Measurements from ENCODE around the gene MLANA.

Gene MLANA, protein sequence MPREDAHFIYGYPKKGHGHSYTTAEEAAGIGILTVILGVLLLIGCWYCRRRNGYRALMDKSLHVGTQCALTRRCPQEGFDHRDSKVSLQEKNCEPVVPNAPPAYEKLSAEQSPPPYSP

DNA sequence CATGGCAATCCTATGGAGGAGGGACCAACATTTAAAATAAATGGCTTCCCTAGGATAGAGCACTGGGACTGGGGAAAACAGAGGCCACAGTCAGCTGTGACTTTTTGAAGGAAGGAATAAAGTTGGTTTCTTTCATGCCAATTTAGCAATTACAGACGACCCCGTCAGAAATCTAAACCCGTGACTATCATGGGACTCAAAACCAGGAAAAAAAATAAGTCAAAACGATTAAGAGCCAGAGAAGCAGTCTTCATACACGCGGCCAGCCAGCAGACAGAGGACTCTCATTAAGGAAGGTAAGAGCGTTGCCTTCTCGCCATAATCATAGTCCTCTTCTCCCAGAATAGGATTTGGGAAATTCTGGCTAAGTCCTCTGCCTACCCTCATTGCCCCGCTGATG lies at the start of gene MLANA:
Gene MLANA, plus strand, starts transcription at position 249 of the 400 bp plus-strand sequence. CDS start 1,586 bp downstream, outside the sequence.
- DNase-seq (ENCODE audit: low read depth in 1 of 2, low spot score in 1 of 2), result no peak

GRCh38 chr9:5841771-5842573 lies 48.7 kb upstream of the MLANA start:
- DNase-seq (ENCODE audit: low read depth in 1 of 2, low spot score in 1 of 2), result peak; percentile 25 to 28

- no peak for DNase-seq (ENCODE audit: low read depth in 1 of 2, low spot score in 1 of 2)
These were observed 47.5 kb upstream of the MLANA start for GRCh38 chr9:5842929-5843793.

DNA sequence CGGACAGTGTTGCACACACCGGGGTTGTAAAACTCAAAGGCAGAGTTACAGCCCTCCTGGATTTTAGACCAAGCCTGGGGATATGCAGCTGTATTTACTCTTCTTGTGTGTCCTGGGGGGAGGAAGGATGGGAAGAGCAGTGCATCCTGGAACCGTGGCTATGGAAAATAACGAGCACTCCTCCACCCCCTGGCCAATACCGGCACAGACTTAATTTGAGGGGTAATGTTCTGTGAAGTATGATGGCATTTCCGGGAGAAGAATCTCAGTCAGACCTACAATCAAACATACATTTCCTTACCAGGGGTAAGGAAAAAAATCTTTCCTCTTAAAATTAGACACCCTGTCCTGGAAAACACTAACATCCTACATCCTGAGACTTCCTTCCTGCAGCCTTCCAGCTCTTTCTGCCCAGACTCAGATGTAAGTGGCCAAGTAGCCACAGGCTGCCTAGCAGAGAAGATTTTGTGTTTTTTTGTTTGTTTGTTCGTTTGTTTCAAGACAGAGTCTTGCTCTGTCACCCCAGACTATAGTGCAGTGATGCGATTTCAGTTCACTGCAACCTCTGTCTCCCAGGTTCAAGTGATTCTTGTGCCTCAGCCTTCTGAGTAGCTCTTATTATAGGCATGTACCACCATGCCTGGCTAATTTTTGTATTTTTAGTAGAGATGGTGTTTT lies 46.8 kb upstream of the MLANA start:
- no peak for DNase-seq (ENCODE audit: low read depth in 1 of 2, low spot score in 1 of 2)

DNA sequence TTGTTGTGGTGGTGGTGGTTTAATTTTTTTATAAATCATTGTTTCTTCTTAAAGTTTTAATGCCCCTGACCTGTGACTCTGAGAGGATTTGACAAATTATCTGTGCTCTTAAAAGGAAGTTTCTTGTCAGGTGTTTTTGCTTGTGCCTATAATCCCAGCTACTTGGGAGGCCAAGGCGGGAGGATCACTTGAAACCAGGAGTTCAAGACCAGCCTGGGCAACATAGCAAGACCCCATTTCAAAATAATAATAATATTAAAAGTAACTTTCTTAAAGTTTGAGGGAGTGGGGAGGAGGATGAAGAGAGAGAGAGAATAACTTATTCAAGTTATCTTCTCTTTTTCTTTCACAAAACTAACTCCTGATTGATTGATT lies 45.5 kb upstream of the MLANA start:
- DNase-seq (ENCODE audit: low read depth in 1 of 2, low spot score in 1 of 2), result no peak

GRCh38 chr9:5846096-5846495 lies 44.6 kb upstream of the MLANA start:
- DNase-seq (ENCODE audit: low read depth in 1 of 2, low spot score in 1 of 2), result no peak

DNA sequence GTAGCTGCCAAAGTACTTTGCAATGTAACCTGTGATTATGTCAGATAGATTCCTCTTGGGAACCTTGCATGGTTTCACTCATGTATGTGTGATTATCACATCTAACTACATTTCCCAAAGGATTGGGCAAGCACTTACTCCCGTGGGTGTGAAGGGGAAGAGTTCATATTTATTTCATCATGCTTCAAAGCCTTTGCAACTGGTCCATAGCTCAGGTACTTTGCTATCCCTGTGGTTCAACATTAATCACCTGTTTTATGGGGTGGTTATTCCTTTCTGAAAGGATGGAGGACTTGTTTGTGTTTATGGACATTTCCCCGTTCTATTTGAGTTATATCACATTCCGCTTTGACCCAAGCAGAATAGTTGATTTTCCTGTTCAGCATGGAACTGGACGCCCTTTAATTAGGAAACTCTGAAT lies 44.2 kb upstream of the MLANA start:
- DNase-seq (ENCODE audit: low read depth in 1 of 2, low spot score in 1 of 2), result no peak

GRCh38 chr9:5848372-5848882 lies 42.3 kb upstream of the MLANA start:
- DNase-seq (ENCODE audit: low read depth in 1 of 2, low spot score in 1 of 2), result no peak

DNA sequence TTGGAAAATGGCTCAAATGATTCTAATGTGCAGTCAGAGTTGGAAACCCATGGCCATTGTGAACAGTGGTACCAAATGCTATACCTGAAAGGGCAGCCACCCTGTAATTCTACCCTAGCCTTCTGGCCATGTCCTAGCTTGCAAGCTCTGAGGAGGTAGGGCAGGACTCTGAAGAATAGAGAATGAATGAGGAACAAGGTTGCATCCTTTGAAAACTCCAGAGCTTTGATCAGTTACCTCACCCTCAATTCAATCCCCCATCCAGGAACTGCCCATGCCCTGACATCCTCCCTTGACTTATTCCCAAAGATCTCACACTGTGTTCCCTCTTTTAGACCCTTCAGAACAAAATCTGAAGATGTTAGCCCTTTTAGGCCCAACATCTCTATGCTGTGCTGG lies 40.0 kb upstream of the MLANA start:
- no peak for DNase-seq (ENCODE audit: low read depth in 1 of 2, low spot score in 1 of 2)

GRCh38 chr9:5851445-5851844 lies 39.2 kb upstream of the MLANA start:
- no peak for DNase-seq (ENCODE audit: low read depth in 1 of 2, low spot score in 1 of 2)

GRCh38 chr9:5852987-5853386 lies 37.7 kb upstream of the MLANA start:
- DNase-seq (ENCODE audit: low read depth in 1 of 2, low spot score in 1 of 2), result no peak

- DNase-seq (ENCODE audit: low read depth in 1 of 2, low spot score in 1 of 2), result no peak
These were observed 37.1 kb upstream of the MLANA start for GRCh38 chr9:5853617-5854016.

- DNase-seq (ENCODE audit: low read depth in 1 of 2, low spot score in 1 of 2), result no peak
These were observed 36.5 kb upstream of the MLANA start for GRCh38 chr9:5854063-5854790.

DNA sequence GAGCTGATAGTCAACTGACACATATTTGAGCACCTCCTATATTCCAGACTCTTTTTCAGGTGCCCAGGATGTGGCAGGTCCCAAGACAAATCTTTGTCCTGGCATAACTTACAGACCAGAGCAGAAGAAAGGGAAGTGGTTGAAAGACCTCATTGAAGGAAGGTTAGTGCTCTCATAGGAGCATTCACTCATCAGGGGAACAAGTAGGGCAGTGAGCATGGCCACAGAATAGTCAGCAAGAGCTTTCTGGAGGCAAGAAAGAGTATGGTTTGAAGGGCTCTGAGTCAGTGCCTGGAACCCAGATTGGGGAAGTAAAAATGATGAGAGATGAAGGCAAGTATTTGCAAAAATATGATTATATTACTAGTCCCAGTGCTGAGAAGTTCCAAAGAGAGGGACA lies 32.8 kb upstream of the MLANA start:
- no peak for DNase-seq (ENCODE audit: low read depth in 1 of 2, low spot score in 1 of 2)

DNA sequence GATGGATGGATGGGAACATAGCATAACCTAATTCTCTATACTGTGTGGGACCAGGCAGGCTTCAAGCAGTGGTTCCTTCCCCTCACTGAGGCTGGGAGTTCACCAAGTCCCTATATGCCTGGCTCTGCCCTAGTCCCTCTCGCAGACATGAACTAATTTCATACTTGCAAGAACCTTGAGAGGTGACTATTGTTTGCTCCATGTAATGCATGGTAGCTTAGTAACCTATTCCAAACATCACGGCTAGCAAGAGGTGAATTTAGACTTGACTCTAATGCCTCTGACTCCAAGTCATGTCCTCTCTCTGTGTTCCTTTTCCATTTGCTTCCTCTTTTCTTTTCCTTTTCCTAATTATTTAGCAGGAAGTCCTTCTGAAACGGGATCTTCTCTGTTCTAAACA lies 31.9 kb upstream of the MLANA start:
- DNase-seq (ENCODE audit: low read depth in 1 of 2, low spot score in 1 of 2), result no peak

- no peak for DNase-seq (ENCODE audit: low read depth in 1 of 2, low spot score in 1 of 2)
These were observed 27.5 kb upstream of the MLANA start for GRCh38 chr9:5863092-5863746.

GRCh38 chr9:5864446-5864845 lies 26.2 kb upstream of the MLANA start:
- DNase-seq (ENCODE audit: low read depth in 1 of 2, low spot score in 1 of 2), result no peak

DNA sequence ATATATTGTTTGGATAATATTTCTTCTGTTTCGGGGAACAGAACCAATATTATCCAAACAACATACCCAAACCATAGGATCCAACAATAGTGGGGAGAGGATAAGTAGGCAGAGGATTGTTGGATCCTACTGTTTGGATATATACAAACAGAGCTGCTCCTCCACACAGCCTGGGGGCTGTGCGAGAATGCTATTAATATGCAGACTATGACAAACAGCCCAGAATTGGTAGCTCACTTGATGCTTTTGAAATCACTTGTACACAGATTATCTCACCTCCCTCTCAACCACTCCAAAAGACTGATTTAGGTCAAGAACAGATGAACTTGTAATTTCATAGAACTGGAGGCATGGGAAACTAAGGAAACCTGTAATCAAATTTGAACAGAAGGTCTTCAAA lies 24.4 kb upstream of the MLANA start:
- no peak for DNase-seq (ENCODE audit: low read depth in 1 of 2, low spot score in 1 of 2)

DNA sequence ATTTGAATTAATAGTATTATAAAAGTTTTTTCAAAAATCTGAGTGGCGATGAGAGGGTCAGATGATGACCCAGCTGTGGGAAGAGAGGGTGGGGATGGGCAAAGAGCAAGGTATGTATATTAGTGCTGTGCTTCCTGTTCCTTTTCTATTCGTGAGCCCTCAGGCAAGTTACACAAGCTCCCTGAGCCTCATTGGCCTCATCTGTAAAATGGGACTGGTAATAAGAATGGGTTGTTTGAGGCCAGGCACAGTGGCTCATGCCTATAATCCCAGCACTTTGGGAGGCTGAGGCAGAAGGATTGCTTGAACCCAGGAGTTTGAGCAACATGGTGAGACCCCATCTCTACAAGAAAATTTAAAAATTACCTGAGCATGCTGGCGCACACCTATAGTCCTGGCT lies 24.0 kb upstream of the MLANA start:
- DNase-seq (ENCODE audit: low read depth in 1 of 2, low spot score in 1 of 2), result no peak

- no peak for DNase-seq (ENCODE audit: low read depth in 1 of 2, low spot score in 1 of 2)
These were observed 22.5 kb upstream of the MLANA start for GRCh38 chr9:5868235-5868634.

Measured in stimulated activated CD4-positive, alpha-beta T cell treated with anti-CD3 and anti-CD28 coated beads, Interleukin-15, amount 100 ng/mL, for 1 hour (primary cell).